Hippocampal formation (tissue), 2 donors: ENCODE measurements around the gene ANKRD42.

Experiments
- DNase-seq, 2 donors: peaks; one replicate each; lab custom pipeline; 2025; lab: John Stamatoyannopoulos, UW

Gene ANKRD42

GRCh38 chr11:83287631-83288030, 94.1 kb downstream of the ANKRD42 start:
- no peak for DNase-seq

- peak; percentile 10 to 95 for DNase-seq
Observed at GRCh38 chr11:83292709-83293456, 99.4 kb downstream of the ANKRD42 start.

DNA sequence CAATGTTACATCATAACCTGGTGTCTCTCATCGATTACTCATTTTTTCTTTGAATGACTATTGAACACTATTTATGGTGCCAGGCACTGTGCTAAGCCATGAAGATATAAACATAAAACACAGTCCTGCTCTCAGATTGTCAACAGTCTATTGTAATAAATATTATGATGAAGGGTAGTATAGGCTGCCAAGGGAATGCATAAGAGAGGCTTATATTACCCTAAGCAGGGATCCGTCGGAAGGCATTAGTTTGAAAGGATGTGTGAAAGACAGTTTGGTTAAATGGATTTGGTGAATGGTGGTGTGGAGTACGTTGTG, 99.9 kb downstream of the ANKRD42 start:
- DNase-seq = no peak

DNA sequence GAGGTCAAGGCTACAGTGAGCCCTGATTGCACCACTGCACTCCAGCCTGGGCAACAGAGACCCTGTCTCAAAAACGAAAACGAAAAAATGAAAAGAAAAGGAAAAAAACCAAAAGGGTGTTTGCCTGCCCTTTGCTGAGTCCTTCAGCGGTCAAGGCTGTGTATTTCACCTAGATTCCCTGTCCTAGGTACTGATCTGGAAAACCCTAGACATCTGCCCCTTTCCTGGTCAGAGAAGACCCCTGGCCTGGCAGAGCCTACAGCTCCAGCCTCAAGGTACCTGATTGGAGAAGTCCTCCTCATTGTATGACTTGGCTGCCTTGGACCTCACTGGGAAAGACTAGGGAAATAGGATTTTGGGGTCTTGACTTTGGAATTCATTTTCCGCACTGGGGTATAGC, 100.7 kb downstream of the ANKRD42 start:
- DNase-seq = no peak
